ENCODE data around the gene R3HDM2. TPM values are rescaled to one million over a fixed set of nuclear protein-coding genes. Genes with fewer than 3 reads are reported as not detected.

The R3HDM2 gene
- total RNA-seq, 1 experiment from 2014 or later = 34.7 TPM

- peaks cover 12% of the 10 kb centered on the region for H3K4me1 Mint-ChIP-seq
- TF ChIP-seq CBFB (CRISPR knock-in tag; IDR thresholded peaks at IDR 0.05; ENCODE audit: low read depth) (no peak), GABPB1 (CRISPR knock-in tag; IDR thresholded peaks at IDR 0.05) (no peak), ZNF416 (CRISPR knock-in tag; IDR thresholded peaks at IDR 0.05) (no peak), ZNF317 (CRISPR knock-in tag; IDR thresholded peaks at IDR 0.05; ENCODE audit: borderline replicate concordance, low read depth) (no peak), NFYB (CRISPR knock-in tag; conservative IDR thresholded peaks at IDR 0.05; ENCODE audit: low read depth) (no peak), ZNF512 (CRISPR knock-in tag; IDR thresholded peaks at IDR 0.05; ENCODE audit: borderline replicate concordance) (no peak), USF2 (CRISPR knock-in tag; IDR thresholded peaks at IDR 0.05) (no peak), SOX15 (CRISPR knock-in tag; IDR thresholded peaks at IDR 0.05) (no peak), ZBTB21 (CRISPR knock-in tag; IDR thresholded peaks at IDR 0.05; ENCODE audit: borderline replicate concordance) (no peak), ZNF219 (CRISPR knock-in tag; IDR thresholded peaks at IDR 0.05; ENCODE audit: borderline replicate concordance) (no peak), TCF7 (CRISPR knock-in tag; IDR thresholded peaks at IDR 0.05; ENCODE audit: low read depth) (no peak), CREM (CRISPR knock-in tag; IDR thresholded peaks at IDR 0.05) (no peak), ELF4 (CRISPR knock-in tag; IDR thresholded peaks at IDR 0.05; ENCODE audit: low read depth) (no peak), ZNF281 (CRISPR knock-in tag; IDR thresholded peaks at IDR 0.05) (no peak), RORB (CRISPR knock-in tag; IDR thresholded peaks at IDR 0.05) (no peak), KAT7 (CRISPR knock-in tag; IDR thresholded peaks at IDR 0.05; ENCODE audit: borderline replicate concordance) (no peak)
- TF ChIP-seq, protein P1, sequence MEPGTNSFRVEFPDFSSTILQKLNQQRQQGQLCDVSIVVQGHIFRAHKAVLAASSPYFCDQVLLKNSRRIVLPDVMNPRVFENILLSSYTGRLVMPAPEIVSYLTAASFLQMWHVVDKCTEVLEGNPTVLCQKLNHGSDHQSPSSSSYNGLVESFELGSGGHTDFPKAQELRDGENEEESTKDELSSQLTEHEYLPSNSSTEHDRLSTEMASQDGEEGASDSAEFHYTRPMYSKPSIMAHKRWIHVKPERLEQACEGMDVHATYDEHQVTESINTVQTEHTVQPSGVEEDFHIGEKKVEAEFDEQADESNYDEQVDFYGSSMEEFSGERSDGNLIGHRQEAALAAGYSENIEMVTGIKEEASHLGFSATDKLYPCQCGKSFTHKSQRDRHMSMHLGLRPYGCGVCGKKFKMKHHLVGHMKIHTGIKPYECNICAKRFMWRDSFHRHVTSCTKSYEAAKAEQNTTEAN (CRISPR knock-in tag; IDR thresholded peaks at IDR 0.05) = no peak
- TF ChIP-seq, protein P2, sequence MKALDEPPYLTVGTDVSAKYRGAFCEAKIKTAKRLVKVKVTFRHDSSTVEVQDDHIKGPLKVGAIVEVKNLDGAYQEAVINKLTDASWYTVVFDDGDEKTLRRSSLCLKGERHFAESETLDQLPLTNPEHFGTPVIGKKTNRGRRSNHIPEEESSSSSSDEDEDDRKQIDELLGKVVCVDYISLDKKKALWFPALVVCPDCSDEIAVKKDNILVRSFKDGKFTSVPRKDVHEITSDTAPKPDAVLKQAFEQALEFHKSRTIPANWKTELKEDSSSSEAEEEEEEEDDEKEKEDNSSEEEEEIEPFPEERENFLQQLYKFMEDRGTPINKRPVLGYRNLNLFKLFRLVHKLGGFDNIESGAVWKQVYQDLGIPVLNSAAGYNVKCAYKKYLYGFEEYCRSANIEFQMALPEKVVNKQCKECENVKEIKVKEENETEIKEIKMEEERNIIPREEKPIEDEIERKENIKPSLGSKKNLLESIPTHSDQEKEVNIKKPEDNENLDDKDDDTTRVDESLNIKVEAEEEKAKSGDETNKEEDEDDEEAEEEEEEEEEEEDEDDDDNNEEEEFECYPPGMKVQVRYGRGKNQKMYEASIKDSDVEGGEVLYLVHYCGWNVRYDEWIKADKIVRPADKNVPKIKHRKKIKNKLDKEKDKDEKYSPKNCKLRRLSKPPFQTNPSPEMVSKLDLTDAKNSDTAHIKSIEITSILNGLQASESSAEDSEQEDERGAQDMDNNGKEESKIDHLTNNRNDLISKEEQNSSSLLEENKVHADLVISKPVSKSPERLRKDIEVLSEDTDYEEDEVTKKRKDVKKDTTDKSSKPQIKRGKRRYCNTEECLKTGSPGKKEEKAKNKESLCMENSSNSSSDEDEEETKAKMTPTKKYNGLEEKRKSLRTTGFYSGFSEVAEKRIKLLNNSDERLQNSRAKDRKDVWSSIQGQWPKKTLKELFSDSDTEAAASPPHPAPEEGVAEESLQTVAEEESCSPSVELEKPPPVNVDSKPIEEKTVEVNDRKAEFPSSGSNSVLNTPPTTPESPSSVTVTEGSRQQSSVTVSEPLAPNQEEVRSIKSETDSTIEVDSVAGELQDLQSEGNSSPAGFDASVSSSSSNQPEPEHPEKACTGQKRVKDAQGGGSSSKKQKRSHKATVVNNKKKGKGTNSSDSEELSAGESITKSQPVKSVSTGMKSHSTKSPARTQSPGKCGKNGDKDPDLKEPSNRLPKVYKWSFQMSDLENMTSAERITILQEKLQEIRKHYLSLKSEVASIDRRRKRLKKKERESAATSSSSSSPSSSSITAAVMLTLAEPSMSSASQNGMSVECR (CRISPR knock-in tag; IDR thresholded peaks at IDR 0.05; ENCODE audit: borderline replicate concordance) = no peak
- CTCF ChIA-PET = interaction anchor here (1.0 to 3.4 kb wide), 7 partner anchors 10 to 194 kb away, joined by 3 to 56 read pairs (median 19); partner anchors contain the start of genes INHBE and STAC3
- DNase-seq (ENCODE audit: low spot score) (no peak), ATAC-seq (no peak)
- no peak overlapping the region for H3K27ac Mint-ChIP-seq
- peaks cover 15% of the 10 kb centered on the region for H3K36me3 Mint-ChIP-seq
- H3K27me3 Mint-ChIP-seq (ENCODE audit: low read depth) = no peaks in the 10 kb centered on the region
- H3K4me3 Mint-ChIP-seq = no peak overlapping the region
- no peaks in the 10 kb centered on the region for H3K9me3 Mint-ChIP-seq
- POLR2A ChIA-PET = interaction anchor here (0.6 kb wide), 1 partner anchor 160 kb away, joined by 3 read pairs; no protein-coding TSS in a partner anchor
Observed at GRCh38 chr12:57260366-57260765, 170.5 kb downstream of the R3HDM2 start.

Data from WTC11 (cell line).